Superior temporal gyrus (tissue), 1 donor: ENCODE measurements around the gene FBLN5.
"Not testable (repeated sequence)": the region's sequence is repeated elsewhere in the genome, so short reads cannot be mapped to it uniquely, and the experiment has no call there.

Experiments used
- DNase-seq: peaks from one replicate; pipeline ENCODE4 v3.0.0-alpha.2; 2016; ENCODE audit errors: extremely low spot score

The FBLN5 gene

GRCh38 chr14:91861091-91861490 lies 86.4 kb downstream of the FBLN5 start:
- DNase-seq: no peak

DNA sequence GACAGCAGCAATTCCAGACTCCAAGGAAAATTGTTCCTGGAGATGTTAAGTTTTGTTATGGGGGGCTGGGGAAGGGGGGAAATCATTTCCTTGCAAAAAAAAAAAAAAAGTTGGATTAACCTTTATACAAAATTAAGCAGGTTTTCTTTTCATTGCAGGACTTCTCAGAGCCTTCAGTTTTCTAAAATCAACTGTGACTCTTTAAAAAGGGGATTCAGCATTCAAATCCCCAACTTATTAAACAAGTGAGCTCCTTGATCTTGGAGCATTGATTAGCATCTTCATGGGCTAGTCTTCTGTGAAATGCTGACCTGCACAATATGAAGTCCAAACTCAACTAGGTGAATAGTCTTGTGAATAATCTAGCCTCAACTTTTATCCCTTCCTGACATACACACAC lies 87.3 kb downstream of the FBLN5 start:
- no peak for DNase-seq

GRCh38 chr14:91858536-91859275 lies 88.8 kb downstream of the FBLN5 start:
- DNase-seq: no peak

- no peak for DNase-seq
Observed at GRCh38 chr14:91857614-91858013, 89.9 kb downstream of the FBLN5 start.

DNA sequence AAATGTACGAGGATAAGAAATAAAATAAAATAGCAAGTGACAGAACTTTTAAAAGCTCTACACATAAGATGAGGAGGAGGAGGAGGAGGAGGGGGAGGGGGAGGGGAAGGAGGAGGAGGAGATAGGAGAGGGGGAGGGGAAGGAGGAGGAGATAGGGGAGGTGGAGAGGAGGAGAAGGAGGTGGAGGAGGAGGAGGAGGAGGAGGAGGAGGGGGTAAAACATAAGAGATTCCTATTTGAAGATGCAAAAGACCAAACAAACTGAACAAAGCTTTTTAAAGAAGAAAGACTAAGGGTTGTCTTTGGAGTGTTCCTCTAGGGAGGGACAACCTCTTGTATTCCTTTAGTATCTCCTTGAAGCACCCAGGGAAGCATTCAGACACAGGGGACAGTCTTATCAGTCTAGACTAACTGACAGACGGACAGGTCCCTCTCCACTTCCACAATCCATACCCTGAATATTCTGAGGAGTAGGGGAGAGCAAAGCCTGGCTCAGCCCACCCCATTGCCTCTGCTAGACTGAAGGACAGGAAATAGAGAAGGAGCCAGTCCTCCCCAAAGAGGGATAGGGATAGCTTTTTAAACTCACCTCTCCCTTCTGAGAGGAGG lies 93.1 kb downstream of the FBLN5 start:
- DNase-seq: no peak

- no peak for DNase-seq
Observed at GRCh38 chr14:91851563-91851962, 95.9 kb downstream of the FBLN5 start.

DNA sequence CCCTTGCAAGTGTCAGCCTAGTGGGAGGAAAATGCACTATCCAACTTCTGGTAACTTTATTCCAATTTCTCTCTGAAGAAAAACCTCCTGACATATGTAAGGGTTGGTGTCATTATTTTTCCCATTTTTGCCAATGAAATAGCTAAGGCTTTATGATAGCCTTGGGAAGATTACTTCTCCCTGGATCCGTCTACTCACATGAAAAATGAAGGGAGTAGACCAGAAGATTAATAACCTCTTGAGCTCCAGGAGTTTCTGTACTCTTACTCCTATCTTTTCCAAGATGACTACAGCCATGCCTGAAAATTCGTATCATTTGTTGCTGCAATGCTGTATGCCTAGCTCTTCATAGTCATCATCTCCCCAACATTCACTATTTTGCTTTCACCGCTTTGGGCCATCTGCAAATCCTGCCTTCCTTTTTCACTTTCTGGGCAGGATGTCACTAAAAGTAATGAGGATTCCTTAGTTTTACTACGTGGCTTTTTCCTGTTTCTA lies 98.9 kb downstream of the FBLN5 start:
- DNase-seq: no peak

- DNase-seq: no peak
Observed at GRCh38 chr14:91847693-91848092, 99.8 kb downstream of the FBLN5 start.

DNA sequence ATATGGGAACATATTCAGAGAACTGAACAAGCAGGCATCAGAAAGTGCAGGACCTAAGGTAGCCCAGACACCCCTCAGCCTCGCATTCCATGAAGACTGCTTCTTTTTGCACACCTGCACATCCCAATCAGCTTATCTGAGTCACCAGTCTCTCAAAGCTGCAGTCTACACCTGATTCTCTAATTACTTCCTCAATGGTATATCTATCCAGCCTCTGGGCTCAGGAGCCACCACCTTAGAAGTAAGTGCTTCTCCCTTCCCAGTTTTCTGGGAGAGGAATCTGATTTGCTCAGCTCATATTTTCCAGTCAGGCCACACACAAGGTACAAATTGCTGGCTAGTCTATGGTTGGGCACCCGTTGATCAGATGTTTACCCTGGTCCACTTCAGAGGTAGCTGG lies 101.8 kb downstream of the FBLN5 start:
- no peak for DNase-seq

- DNase-seq: not testable (repeated sequence)
Observed at GRCh38 chr14:91845056-91845455, 102.4 kb downstream of the FBLN5 start.

- DNase-seq: no peak
Observed at GRCh38 chr14:91844029-91844428, 103.5 kb downstream of the FBLN5 start.

- no peak for DNase-seq
Observed at GRCh38 chr14:91843437-91843836, 104.1 kb downstream of the FBLN5 start.

DNA sequence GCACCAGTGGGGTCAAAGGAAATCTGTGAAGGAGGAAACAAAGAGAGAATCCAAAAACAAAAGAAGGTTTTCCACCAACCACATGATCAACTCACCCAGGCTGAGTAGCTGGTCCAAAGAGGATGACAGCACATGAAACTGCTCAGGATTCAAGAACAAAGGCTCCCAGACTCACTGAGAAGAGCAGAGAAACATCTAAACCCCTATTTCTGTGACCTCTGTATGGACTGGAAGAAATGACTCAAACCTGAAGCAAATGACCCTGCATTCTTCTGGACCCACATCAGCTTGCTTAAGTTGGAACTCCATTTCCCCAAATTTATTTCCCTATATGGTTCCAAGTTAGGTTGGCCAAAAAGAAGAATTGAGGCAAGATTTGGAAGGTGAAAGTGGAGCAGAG lies 106.4 kb downstream of the FBLN5 start:
- no peak for DNase-seq

DNA sequence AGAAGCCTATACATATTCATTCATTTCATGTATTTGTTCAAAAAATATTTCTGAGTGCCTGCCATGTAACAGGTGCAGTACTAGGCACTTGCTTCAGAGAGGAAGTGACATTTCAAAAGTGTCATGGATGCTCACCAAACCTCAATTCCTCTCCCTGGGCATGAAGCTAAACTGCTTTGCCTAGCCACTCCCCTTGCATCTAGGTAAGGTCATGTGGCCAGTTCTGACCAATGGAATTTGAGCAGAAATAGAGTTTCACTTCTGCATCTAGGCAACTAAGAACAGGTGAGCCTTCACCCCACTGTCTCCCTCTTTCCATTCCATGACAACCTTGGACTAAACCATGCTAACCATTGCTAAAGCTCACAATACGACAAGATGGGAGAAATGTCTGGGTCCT lies 107.7 kb downstream of the FBLN5 start:
- no peak for DNase-seq

DNA sequence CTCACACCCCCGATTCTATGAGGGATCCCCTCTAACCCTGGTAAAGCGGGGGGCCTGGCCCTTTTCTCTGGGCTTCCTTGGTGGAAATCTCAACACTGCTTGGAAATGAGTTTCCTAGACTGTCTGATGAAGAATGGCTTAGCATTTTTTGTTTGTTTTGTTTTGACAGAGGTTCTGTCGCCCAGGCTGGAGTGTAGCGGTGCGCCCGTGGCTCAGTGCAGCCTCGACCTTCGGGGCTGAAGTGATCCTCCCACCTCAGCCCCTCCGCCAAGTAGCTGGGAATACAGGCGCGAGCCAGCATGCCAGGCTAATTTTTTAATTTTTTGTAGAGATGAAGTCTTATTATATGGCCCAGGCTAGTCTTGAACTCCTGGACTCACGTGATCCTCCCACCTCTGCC lies 110.4 kb downstream of the FBLN5 start:
- DNase-seq: no peak

GRCh38 chr14:91835920-91836843 lies 111.3 kb downstream of the FBLN5 start:
- DNase-seq: no peak

GRCh38 chr14:91835197-91835919 lies 112.1 kb downstream of the FBLN5 start:
- DNase-seq: no peak

DNA sequence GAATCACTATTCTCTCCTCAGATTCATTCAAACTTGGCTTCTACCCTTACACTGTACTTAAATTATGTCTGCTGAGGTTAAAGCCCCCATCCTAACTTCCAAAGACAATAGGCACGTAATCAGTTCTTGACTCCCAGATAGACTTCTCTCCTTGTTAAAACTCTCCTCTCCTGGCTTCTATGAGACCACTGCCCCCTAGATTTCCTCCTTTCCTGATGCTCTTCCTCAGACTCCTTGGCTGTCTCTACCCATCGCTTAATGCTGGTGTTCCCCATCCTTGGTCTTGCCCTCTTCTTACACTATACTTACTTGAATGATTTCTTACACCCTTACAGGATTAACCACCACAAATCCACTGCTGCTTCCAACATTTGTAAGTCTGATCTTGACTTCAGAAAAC lies 112.9 kb downstream of the FBLN5 start:
- DNase-seq: no peak

- no peak for DNase-seq
Observed at GRCh38 chr14:91831337-91831736, 116.2 kb downstream of the FBLN5 start.

GRCh38 chr14:91830777-91831176 lies 116.7 kb downstream of the FBLN5 start:
- DNase-seq: no peak

GRCh38 chr14:91829511-91829910 lies 118.0 kb downstream of the FBLN5 start:
- DNase-seq: no peak

GRCh38 chr14:91827746-91828145 lies 119.7 kb downstream of the FBLN5 start:
- DNase-seq: no peak
